Measurements from ENCODE around the gene FAM83G.
"Not testable (repeated sequence)": the region's sequence is repeated elsewhere in the genome, so short reads cannot be mapped to it uniquely, and the experiment has no call there.

FAM83G gene

DNA sequence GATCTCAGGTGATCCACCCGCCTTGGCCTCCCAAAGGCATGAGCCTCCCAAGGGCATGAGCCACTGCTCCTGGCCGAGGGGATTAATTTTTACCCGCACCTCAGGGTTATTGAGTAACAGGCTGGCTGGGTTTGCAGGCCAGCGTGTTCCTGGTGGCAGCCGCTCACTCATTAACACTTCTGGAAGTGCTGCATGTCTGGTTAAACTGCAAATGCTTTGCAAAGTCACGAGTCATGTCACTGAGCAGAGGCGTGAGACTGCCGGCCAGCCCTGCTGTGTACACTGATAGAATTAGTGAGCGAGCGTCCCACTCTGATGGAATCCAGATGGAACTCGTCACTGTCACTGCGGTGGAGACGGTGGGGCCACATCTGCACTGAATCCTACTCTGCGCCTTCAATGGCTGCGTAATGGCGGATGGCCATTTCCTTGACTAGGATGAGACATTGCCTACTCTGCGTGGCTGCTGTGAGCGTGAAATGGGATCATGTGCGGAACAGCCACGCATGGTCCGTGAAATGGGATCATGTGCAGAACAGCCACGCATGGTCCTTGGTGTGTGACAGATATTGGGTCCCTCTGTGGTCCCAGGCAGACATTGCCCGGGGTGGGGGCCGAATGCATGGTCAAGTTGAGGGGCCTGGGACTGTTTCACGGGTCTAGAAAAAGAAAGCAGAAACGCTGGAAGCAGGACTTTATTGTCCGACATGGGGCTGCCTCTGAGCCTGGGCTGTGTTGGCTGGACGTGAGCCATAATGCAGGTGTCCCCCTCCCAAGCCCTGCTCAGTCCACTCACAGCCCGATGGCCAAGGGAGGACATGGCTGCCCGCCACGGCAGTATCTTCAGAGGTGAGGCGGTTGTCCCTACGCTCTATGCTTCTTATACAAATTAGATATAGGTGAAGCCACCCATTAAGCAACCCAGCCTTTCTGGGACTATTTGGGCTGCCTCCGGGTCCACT is 53.3 kb downstream of the FAM83G start:
- DNase-seq = no peak

DNA sequence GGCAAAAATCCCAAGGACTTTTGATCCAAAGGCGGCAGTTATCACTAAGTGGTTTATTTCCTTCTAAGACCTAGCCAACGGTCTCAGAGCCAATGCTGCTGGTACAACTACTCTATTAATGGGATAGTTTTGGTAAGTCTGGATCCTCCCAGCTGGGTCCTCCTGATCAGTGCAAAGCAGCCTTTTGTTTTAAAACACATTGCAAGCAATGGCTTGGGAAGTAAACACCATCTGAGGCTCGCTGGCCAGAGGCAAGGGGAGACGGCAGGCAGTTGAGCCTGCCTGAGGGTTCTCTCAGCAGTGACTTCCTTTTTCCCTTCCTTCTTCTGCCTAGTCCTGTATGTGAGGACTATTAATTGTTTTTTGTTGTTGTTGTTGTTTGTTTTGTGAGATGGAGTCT is 54.2 kb downstream of the FAM83G start:
- no peak for DNase-seq

DNA sequence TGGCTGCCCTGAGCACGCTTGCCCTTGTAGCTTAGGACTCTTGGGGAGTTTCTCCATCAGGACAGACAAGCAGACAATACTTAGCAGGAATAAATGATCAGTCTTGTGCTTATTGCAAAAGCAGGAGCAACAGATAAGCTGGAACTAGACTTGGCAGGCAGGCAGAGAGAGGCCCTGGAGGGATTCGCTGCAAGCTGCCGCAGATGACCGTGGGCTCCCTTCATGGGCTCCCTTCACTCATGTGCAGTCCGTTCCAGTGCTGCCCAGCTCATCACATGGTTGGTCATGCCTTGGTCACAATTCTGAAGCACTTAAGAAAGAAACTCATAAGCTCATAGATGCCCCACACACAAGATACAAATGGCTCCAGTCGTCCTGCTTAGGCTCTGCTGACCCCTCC is 55.0 kb downstream of the FAM83G start:
- DNase-seq = no peak

DNA sequence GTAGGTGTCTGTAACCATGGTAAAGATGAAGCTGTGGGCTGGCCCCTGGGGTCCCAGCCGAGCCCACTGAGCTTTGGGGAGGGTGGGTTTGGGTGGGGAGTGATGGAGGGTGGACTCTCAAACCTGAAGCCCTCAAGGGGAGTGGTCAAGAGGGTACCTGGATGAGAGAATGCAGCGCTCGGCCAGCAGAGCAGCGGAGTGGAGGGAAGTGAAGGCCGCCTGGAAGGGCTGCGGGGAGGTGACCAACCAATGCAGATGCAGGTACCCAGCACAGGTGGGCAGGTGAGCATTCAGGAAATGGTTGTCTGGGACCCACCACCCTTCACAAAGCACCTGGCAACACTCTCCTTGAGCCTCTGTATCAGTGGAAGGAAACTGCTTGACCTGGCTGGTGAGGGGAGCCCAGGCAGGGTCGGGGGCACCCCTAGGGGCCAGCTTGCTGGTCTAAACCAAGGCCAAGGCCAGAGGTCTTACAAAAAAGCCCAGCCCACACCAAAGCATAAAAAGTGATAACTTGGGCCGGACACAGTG is 56.0 kb downstream of the FAM83G start:
- no peak for DNase-seq

DNA sequence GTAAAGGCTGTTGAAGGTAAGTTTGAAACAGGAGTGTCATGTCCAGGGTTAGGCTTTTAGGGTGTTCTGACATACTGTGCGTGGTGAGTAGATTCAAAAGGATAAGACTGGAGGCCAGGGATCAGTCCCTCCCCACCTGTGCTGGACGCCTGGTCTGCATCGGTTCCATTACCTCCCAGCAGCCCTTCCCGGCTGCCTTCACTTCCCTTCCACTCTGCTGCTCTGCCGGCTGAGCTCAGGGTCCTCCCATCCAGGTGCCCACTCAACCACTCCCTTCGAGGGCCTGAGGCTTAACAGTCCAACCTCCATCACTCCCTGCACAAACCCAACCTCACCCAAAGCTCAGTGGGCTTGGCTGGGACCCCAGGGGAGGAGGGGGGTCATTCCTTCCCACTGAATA is 56.7 kb downstream of the FAM83G start:
- DNase-seq = no peak

DNA sequence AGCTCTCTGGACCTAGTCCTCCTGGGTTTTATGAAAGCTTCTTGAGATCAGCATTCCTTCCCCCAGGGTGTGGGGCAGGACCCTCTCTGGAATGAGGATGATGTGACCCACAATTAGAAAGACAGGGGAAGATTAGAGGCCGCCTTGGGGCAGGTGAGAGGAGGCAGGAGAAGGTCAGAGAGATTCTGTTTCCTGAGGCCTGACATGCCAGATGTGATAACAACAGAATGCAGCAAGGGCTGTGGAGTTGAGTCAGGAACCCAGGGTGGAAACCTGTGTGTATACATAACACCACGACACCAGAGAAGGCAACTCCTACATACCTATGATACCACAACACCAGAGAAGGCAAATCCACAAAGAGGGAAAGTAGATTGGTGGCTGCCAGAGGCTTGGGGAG is 58.0 kb downstream of the FAM83G start:
- no peak for DNase-seq

DNA sequence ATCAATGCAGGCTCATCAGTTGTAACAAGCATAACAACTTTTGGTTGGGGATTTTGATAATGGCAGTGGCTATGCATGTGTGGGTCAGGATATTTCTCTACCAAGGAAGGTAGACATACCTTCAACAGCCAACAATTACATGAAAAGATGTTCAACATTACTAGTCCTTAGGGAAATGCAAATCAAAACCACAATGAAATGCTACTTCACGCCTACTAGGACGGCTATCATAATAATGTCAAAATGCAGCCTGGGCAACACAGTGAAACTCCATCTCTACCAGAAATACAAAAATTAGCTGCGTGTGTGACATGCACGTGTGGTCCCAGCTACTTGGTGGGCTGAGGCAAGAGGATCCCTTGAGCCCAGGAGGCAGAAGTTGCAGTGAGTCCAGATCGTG is 59.9 kb downstream of the FAM83G start:
- DNase-seq = no peak

DNA sequence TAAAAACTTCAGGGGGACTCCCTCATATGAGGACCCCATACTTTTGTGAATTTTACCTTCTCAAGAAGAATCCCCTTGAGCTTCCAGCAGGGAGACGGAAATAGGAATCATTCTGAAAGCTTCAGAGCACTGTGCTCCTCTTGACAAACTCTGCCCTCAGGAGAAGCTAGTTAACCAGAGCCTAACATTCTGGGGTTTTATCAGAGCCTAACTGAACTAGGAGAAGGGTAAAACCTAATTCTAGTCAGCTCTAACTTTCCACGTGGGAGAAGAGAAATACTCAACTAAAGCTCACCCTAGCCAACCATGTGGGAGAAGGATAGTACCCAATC is 65.9 kb downstream of the FAM83G start:
- no peak for DNase-seq

DNA sequence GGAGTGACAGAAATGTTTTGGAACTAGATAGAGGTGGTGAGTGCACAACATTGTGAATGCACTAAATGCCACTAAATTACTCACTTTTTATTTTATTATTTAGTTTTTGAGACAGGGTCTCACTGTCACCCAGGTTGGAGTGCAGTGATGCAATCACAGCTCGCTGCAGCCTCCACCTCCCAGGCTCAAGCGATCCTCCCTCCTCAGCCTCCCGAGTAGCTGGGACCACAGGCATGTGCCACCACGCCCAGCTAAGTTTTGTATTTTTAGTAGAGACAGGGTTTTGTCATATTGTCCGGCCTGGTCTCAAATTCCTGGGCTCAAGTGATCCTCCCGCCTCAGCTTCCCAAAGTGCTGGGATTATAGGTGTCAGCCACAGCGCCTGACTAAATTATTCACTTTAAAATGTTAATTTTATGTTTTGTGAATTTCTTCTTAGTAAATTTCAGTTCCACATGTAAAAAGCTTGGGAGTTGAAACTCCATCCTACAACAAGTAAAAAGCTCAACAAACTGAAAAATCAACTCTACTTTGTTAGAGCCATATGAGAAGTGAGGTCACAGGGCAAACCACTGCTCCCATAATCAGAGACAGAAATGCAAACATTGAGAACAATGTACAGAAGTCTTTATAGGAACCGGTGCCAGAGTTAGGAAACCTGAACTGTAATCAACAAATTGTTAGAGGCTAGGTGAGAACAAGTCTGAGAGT is 66.4 kb downstream of the FAM83G start:
- DNase-seq = no peak

DNA sequence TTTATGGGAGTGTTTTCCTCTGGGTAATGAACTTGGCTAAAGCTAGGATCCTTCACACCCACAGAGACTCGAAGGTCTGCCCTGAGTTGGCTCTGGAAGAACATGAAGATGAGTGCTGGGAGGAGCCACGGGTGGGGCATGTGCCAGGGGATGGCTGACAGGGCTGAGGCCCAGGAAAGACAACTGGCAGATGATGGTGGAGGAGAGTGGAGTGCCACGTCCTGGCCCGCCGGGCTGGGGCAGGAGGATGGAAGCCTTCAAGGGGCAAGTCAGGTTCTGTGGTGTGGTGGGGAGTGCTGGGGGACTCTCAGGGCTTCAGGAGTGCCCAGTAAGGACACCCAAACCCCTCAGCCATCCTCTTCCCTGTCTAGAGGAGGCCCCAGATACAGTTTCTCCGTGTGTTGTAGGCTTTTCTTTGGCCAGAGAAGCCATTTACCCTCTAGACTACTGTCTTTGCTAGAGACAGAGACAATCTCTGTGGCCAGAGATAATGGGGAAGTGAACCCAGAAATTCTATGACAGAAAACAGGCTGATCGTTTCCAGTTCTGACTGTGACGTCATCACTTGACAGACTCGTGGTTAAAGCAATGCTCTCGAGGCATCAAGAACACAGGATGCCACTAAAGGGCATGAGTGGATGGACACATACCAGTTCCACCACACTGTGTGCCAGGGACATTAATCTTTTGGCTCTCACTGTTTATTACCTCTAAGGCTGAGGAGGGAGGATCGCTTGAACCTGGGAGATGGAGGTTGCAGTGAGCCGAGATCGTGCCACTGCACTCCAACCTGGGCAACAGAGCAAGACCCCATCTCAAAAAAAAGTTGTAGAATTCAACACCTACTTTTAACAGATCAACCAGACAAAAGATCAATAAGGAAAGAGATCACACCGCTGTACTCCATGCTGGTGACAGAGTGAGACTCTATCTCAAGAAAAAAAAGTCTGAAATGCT is 71.2 kb downstream of the FAM83G start:
- no peak for DNase-seq

DNA sequence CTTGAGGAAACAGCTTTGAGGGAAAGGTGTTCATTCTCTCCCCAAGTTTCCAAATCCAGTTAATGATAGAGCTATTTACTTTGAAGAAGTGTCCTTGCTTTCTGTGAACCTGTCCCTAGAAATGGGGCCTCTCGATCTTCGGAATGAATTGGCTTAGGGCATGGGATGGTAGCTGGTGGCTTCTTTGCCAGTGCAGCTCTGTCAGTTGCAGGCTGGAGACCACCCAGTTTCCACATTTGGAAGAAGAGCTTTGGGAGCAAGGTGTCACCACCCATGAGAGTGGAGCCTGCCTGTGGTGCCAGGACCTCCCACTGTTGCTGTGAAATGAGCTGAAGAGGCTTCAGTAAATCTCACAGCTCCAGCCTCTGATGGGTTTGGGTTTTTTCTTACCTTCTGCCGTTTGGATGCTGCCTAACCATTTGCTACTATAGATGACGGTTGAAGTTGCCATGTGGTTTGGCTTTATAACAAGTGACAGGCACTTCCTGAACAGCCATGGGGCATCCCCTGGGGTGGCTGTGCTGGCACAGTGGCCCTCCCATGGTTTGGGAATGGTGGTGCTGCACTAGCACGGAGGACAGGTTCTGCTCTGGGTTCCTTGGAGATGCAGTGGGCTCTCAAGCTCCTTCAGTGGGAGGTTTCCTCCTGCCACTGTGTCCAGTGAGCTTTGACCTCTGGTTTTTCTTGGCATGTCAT is 72.1 kb downstream of the FAM83G start:
- DNase-seq = no peak

DNA sequence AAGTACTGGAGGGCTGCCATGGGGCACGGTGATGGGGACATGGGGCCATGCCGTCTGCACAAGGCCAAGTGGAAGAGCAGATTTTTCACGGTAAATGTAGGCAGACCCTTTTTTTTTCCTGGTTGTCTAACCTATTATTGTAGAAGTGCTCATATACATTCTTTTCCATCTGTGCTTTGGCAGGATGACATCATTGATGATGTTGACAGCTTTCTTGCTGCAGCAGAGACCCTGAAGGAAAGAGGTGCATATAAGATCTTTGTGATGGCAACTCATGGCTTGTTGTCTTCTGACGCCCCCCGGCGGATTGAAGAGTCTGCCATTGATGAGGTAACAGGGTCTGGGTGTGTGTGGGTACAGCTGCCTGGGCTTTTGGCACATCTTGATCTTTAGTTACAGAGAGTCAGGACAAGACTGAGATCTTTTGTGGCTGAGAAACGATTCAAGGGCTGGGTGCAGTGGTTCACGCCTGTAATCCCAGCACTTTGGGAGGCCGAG is 75.9 kb downstream of the FAM83G start:
- no peak for DNase-seq

DNA sequence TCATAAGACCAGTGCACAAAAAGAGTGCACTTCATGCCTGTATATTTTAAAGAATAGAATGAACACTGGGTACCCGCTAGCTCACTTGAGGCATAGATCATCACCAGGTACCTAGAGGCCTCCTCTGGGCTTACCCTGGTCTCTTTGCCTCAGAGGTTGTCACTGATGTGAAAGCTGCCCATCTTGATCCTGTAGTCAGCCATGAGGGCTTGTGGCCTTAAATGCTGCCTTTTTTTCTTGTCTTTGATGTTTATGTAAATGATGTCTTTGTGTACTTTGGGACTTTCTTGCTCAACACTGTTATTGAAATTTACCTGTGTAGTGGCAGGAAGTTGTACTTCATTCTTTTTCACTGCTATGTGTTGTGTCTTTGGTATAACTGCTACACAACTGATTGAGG is 79.4 kb downstream of the FAM83G start:
- DNase-seq = no peak

DNA sequence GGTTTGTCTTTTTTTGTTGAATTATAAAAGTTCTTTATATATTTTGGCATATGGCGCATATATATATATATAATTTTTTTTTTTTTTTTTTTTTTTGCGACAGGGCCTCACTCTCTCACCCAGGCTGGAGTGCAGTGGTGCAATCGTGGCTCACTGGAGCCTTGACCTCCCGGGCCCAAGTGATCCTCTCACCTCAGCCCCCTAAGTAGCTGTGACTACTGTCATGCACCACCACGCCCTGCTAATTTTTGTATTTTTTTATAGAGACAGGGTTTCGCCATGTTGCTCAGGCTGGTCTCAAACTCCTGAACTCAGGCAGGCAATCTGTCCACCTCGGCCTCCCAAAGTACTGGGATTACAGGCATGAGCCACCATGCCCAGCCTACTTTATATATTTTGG is 82.0 kb downstream of the FAM83G start:
- DNase-seq = not testable (repeated sequence)

DNA sequence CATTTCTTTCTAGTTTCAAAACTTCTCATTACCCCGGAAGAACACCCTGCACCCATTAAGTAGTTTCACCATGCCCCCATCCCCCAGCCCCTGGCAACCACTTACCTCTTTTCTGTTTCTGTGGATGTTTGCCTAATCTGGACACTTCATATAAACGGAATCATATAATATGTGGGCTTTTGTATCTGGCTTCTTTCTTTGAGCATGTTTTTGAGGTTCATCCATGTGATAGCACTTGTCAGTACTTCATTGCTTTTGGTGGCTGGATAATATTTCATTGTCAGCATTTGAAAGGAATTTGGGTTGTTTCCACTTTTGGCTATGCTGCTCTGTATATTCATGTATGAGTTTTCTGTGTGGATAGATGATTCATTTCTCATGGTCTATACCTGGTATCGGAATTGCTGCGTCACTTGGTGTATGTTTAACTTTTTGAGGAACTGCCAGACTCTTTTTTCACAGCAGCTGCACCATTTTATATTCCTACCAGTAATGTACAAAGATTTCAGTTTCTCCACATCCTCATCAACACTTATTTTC is 82.6 kb downstream of the FAM83G start:
- DNase-seq = no peak

DNA sequence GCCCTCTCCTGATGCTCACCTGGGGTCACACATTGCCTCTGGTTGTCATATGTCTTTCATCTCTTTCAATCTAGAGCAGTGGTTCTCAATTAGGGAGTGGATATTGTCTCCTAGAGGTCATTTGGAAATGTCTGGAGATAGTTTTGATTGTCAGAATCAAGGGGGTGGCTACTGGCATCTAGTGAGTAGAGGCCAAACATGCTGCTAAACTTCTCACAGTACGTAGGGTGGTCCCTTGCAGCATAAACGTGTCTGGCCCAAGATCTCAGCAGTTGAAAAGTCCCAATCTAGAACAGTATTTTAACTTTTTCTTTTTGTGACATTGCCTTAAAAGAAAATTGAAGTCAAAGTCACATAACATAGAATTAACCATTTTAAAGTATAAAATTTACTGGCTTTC is 83.1 kb downstream of the FAM83G start:
- DNase-seq = no peak

DNA sequence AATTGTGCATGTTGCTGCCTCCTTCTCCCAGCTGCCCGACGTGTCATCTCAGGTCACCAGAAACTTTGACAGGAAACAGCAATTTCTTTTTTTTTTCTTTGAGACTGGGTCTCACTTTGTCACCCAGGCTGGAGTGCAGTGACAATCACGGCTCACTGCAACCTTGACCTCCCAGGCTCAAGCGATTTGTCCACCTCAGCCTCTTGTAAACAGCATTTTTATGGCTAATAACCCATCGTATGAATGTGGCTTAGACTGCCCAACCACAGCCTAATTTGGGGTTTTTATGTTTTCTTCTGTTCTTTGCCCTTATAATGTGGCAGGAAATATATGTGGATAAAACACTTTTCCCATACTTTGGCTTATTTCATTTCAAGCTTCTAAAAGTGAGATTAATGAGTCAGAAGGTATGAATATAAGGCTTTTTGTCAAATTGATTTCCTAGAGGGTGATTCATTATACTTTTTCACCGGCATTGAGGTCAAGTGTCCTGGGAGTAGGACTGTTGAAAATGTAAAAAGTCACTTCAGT is 83.6 kb downstream of the FAM83G start:
- no peak for DNase-seq

DNA sequence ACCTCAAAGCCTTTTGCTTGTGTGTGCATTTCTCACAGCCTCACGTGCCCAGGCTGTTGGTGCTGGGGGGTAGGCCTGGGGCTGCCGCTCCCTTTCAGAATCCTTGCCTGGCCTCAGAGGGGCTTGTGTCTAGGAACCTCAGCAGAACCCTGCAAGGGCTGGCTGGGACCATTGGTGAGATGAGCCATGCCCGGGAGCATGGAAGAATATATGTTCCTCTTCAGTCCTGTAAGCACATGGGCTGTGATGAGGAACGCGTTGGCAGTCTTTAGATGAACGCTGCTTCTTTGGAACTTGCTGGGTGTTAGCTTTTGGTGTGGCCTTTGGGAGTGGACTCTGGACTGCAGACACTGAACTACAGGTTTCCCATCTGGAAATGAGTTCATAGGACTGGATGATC is 84.6 kb downstream of the FAM83G start:
- DNase-seq = no peak
